ENCODE data around the gene DSCAML1. TPM values are rescaled to one million over a fixed set of nuclear protein-coding genes. Genes with fewer than 3 reads are reported as not detected.
A peak's percentile ranks its signal among the peaks of the same experiment; 100 is the strongest.

The DSCAML1 gene, protein sequence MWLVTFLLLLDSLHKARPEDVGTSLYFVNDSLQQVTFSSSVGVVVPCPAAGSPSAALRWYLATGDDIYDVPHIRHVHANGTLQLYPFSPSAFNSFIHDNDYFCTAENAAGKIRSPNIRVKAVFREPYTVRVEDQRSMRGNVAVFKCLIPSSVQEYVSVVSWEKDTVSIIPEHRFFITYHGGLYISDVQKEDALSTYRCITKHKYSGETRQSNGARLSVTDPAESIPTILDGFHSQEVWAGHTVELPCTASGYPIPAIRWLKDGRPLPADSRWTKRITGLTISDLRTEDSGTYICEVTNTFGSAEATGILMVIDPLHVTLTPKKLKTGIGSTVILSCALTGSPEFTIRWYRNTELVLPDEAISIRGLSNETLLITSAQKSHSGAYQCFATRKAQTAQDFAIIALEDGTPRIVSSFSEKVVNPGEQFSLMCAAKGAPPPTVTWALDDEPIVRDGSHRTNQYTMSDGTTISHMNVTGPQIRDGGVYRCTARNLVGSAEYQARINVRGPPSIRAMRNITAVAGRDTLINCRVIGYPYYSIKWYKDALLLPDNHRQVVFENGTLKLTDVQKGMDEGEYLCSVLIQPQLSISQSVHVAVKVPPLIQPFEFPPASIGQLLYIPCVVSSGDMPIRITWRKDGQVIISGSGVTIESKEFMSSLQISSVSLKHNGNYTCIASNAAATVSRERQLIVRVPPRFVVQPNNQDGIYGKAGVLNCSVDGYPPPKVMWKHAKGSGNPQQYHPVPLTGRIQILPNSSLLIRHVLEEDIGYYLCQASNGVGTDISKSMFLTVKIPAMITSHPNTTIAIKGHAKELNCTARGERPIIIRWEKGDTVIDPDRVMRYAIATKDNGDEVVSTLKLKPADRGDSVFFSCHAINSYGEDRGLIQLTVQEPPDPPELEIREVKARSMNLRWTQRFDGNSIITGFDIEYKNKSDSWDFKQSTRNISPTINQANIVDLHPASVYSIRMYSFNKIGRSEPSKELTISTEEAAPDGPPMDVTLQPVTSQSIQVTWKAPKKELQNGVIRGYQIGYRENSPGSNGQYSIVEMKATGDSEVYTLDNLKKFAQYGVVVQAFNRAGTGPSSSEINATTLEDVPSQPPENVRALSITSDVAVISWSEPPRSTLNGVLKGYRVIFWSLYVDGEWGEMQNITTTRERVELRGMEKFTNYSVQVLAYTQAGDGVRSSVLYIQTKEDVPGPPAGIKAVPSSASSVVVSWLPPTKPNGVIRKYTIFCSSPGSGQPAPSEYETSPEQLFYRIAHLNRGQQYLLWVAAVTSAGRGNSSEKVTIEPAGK (N-terminal part only)
- polyA plus RNA-seq (2013) = 0.01 TPM

- Histone ChIP-seq H3K27ac (ENCODE audit: insufficient read depth in 1 of 2, low read depth in 1 of 2, low read length in 2 of 2, poor library complexity in 1 of 2, severe bottlenecking in 2 of 2) (no peak within 1 kb of the TSS), H3K27me3 (replicated peaks in 2 of 5; ENCODE audit: control insufficient read depth in 4 of 5, insufficient read depth in 5 of 5, low read length in 4 of 5) (peaks cover 0 to 82% (median 40%) of the 10 kb centered on the region in 5 experiments), H3K4me3 (ENCODE audit: control insufficient read depth in 1 of 7, extremely low read depth in 1 of 7, insufficient read depth in 4 of 7, low read depth in 2 of 7, low read length in 6 of 7) (peak within 1 kb of the TSS in 4 of 7 experiments; percentile 11 to 49 (median 25)), H3K4me1 (ENCODE audit: control extremely low read depth in 1 of 4, control insufficient read depth in 4 of 4, insufficient read depth in 4 of 4, low read length in 3 of 4) (peaks cover 0 to 20% (median 12%) of the 10 kb centered on the region in 4 experiments), H3K9me3 (ENCODE audit: control extremely low read depth in 1 of 5, control insufficient read depth in 4 of 5, insufficient read depth in 2 of 5, low read depth in 1 of 5, low read length in 4 of 5) (no peaks in the 10 kb centered on the region), H3K36me3 (ENCODE audit: control insufficient read depth in 4 of 4, insufficient read depth in 4 of 4, low read length in 3 of 4) (no peaks in the 10 kb centered on the region)
- DNase-seq = peak in 2 of 3 donors; percentile 25 to 34
- WGBS (ENCODE audit: insufficient coverage) = 11% methylated on average over 54 of the region's 66 CpGs
- POLR2A ChIA-PET = no interaction called here
- CTCF ChIA-PET = interaction anchor here (1.3 to 4.0 kb wide), 2 partner anchors 11 to 20 kb away, joined by 6 to 28 read pairs; no protein-coding TSS in a partner anchor
Observed at GRCh38 chr11:117796872-117797529, at the start of gene DSCAML1. Gene DSCAML1 (minus strand): TSS chr11:117797216. CDS start chr11:117797079, 137 bp downstream.

- H3K27me3 ChIP-seq (replicated peaks in 2 of 5; ENCODE audit: control insufficient read depth in 4 of 5, insufficient read depth in 5 of 5, low read length in 4 of 5) = no peaks in the 10 kb centered on the region
- ChIA-PET POLR2A (interaction anchor here (1.2 to 1.8 kb wide), 2 partner anchors 10 to 103 kb away, joined by 3 to 6 read pairs; no protein-coding TSS in a partner anchor), CTCF (interaction anchor here (0.6 to 8.2 kb wide), 36 partner anchors 8 to 323 kb away, joined by 3 to 122 read pairs (median 4); partner anchors contain the start of genes FXYD2 and TMPRSS13)
- peak; percentile 59 to 80 (median 73) for DNase-seq
- no peaks in the 10 kb centered on the region for H3K9me3 ChIP-seq (ENCODE audit: control extremely low read depth in 1 of 5, control insufficient read depth in 4 of 5, insufficient read depth in 2 of 5, low read depth in 1 of 5, low read length in 4 of 5)
- 4% methylated on average over 6 of the region's 9 CpGs for WGBS (ENCODE audit: insufficient coverage)
- H3K4me3 ChIP-seq (ENCODE audit: control insufficient read depth in 1 of 7, extremely low read depth in 1 of 7, insufficient read depth in 4 of 7, low read depth in 2 of 7, low read length in 6 of 7) = no peak overlapping the region
- H3K4me1 ChIP-seq (ENCODE audit: control extremely low read depth in 1 of 4, control insufficient read depth in 4 of 4, insufficient read depth in 4 of 4, low read length in 3 of 4) = peaks cover 0 to 18% (median 14%) of the 10 kb centered on the region in 4 experiments
- H3K36me3 ChIP-seq (ENCODE audit: control insufficient read depth in 4 of 4, insufficient read depth in 4 of 4, low read length in 3 of 4) = no peaks in the 10 kb centered on the region
- no peak overlapping the region for H3K27ac ChIP-seq (ENCODE audit: insufficient read depth in 1 of 2, low read depth in 1 of 2, low read length in 2 of 2, poor library complexity in 1 of 2, severe bottlenecking in 2 of 2)
Observed at GRCh38 chr11:117843666-117844484, 46.9 kb upstream of the DSCAML1 start.

DNA sequence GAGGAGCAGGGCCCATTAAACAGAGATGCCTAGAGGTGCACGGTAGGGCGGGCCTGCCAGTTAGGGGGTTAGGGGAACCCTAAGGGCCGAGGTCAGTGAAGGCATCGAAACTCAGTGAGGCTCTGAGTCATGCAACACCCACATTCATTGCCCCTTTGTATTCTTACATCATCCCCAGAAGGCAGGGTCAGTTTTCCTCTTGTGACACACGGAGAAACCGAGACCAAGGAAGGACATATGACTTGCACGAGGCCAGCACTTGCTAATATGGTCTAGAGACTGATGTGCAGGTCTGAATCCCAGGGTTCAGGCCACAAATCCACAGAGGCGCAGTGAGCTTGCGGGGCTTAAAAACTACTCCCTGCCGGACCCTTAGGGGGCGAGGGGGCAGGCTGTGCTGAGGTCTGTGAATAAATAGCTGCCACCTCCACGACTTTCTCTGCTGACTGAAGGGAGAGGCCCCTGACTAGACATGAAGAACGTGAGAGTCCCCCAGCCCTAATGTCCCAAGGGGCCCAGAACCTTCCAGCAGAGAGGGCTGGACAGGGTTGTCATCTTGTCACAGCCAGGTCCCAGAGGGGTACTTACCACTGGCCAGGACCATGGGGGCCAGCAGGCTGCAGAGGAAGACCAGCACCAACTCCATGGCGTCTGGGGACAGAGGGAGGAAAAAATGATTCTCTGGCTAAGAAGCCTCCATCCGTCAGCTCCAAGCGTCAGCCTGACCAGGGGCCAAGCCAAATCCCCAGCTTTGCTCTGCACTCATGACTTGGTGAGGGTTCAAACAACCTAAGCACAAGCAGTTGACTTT lies 45.3 kb upstream of the DSCAML1 start:
- no peak overlapping the region for H3K4me3 ChIP-seq (ENCODE audit: control insufficient read depth in 1 of 7, extremely low read depth in 1 of 7, insufficient read depth in 4 of 7, low read depth in 2 of 7, low read length in 6 of 7)
- 83% methylated on average over 15 of the region's 16 CpGs for WGBS (ENCODE audit: insufficient coverage)
- ChIA-PET CTCF (interaction anchor here (0.6 to 8.2 kb wide), 22 partner anchors 9 to 212 kb away, joined by 3 to 122 read pairs (median 6); partner anchors contain the start of gene FXYD2), POLR2A (interaction anchor here (0.6 to 1.8 kb wide), 2 partner anchors 9 to 24 kb away, joined by 5 to 6 read pairs; no protein-coding TSS in a partner anchor)
- H3K4me1 ChIP-seq (ENCODE audit: control extremely low read depth in 1 of 4, control insufficient read depth in 4 of 4, insufficient read depth in 4 of 4, low read length in 3 of 4) = peaks cover 0 to 22% (median 14%) of the 10 kb centered on the region in 4 experiments
- no peak overlapping the region for H3K27ac ChIP-seq (ENCODE audit: insufficient read depth in 1 of 2, low read depth in 1 of 2, low read length in 2 of 2, poor library complexity in 1 of 2, severe bottlenecking in 2 of 2)
- no peaks in the 10 kb centered on the region for H3K27me3 ChIP-seq (replicated peaks in 2 of 5; ENCODE audit: control insufficient read depth in 4 of 5, insufficient read depth in 5 of 5, low read length in 4 of 5)
- no peaks in the 10 kb centered on the region for H3K9me3 ChIP-seq (ENCODE audit: control extremely low read depth in 1 of 5, control insufficient read depth in 4 of 5, insufficient read depth in 2 of 5, low read depth in 1 of 5, low read length in 4 of 5)
- no peak for DNase-seq
- H3K36me3 ChIP-seq (ENCODE audit: control insufficient read depth in 4 of 4, insufficient read depth in 4 of 4, low read length in 3 of 4) = no peaks in the 10 kb centered on the region

GRCh38 chr11:117841551-117842031 lies 44.6 kb upstream of the DSCAML1 start:
- no peaks in the 10 kb centered on the region for H3K27me3 ChIP-seq (replicated peaks in 2 of 5; ENCODE audit: control insufficient read depth in 4 of 5, insufficient read depth in 5 of 5, low read length in 4 of 5)
- H3K9me3 ChIP-seq (ENCODE audit: control extremely low read depth in 1 of 5, control insufficient read depth in 4 of 5, insufficient read depth in 2 of 5, low read depth in 1 of 5, low read length in 4 of 5) = no peaks in the 10 kb centered on the region
- no peak for DNase-seq
- H3K4me3 ChIP-seq (ENCODE audit: control insufficient read depth in 1 of 7, extremely low read depth in 1 of 7, insufficient read depth in 4 of 7, low read depth in 2 of 7, low read length in 6 of 7) = no peak overlapping the region
- H3K36me3 ChIP-seq (ENCODE audit: control insufficient read depth in 4 of 4, insufficient read depth in 4 of 4, low read length in 3 of 4) = no peaks in the 10 kb centered on the region
- ChIA-PET CTCF (interaction anchor here (0.6 to 8.2 kb wide), 17 partner anchors 9 to 210 kb away, joined by 3 to 122 read pairs (median 10); partner anchors contain the start of gene FXYD2), POLR2A (interaction anchor here (1.8 kb wide), 1 partner anchor 8 kb away, joined by 6 read pairs; no protein-coding TSS in a partner anchor)
- 59% methylated on average over 5 of the region's 7 CpGs for WGBS (ENCODE audit: insufficient coverage)
- H3K4me1 ChIP-seq (ENCODE audit: control extremely low read depth in 1 of 4, control insufficient read depth in 4 of 4, insufficient read depth in 4 of 4, low read length in 3 of 4) = peaks cover 0 to 28% (median 14%) of the 10 kb centered on the region in 4 experiments
- no peak overlapping the region for H3K27ac ChIP-seq (ENCODE audit: insufficient read depth in 1 of 2, low read depth in 1 of 2, low read length in 2 of 2, poor library complexity in 1 of 2, severe bottlenecking in 2 of 2)

DNA sequence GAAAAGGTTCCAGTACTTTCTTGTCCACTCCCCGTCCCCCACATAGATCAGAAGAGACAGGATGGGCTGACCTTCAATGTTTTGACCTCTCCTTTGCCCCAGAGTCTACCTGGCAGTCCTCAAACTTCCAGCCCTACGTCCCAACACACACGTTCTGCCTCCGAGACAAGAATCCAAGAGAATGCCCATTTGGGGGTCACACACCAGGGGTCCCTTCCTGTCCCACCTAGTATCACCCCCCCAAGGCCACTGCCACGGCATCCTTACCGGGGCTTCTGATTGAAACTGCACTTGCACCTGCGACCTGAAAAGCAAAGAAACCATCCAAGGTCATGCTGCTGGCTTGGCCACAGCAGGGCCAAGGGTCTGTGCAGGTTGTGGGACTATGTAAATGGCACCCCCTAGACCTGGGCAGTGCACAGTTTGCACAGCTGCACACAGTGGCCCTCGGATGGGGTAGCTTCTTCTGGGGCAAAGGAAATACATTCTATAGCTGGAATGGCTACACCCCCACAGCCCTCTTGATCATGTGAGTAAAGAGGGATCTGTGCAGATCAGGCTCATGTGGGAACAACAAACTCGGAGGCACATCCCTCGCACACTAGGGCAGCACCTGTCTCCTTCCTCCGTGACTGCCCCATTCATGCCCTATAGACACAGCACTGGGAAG lies 44.0 kb upstream of the DSCAML1 start:
- WGBS (ENCODE audit: insufficient coverage) = 96% methylated on average over 11 of the region's 11 CpGs
- CTCF ChIA-PET = interaction anchor here (0.7 to 8.2 kb wide), 8 partner anchors 8 to 213 kb away, joined by 4 to 122 read pairs (median 30); partner anchors contain the start of gene FXYD2

More for the DNA sequence above, 44.0 kb upstream of the DSCAML1 start:
- DNase-seq = no peak
- Histone ChIP-seq H3K9me3 (ENCODE audit: control extremely low read depth in 1 of 5, control insufficient read depth in 4 of 5, insufficient read depth in 2 of 5, low read depth in 1 of 5, low read length in 4 of 5) (no peaks in the 10 kb centered on the region), H3K4me1 (ENCODE audit: control extremely low read depth in 1 of 4, control insufficient read depth in 4 of 4, insufficient read depth in 4 of 4, low read length in 3 of 4) (peaks cover 0 to 34% (median 15%) of the 10 kb centered on the region in 4 experiments), H3K27ac (ENCODE audit: insufficient read depth in 1 of 2, low read depth in 1 of 2, low read length in 2 of 2, poor library complexity in 1 of 2, severe bottlenecking in 2 of 2) (no peak overlapping the region), H3K4me3 (ENCODE audit: control insufficient read depth in 1 of 7, extremely low read depth in 1 of 7, insufficient read depth in 4 of 7, low read depth in 2 of 7, low read length in 6 of 7) (no peak overlapping the region), H3K27me3 (replicated peaks in 2 of 5; ENCODE audit: control insufficient read depth in 4 of 5, insufficient read depth in 5 of 5, low read length in 4 of 5) (no peaks in the 10 kb centered on the region), H3K36me3 (ENCODE audit: control insufficient read depth in 4 of 4, insufficient read depth in 4 of 4, low read length in 3 of 4) (no peaks in the 10 kb centered on the region)
- POLR2A ChIA-PET = no interaction called here

Data from common myeloid progenitor, CD34-positive (primary cell).